Limb (tissue), 2 donors: Measurements from ENCODE around the gene SMARCAD1.
"Not testable (repeated sequence)": the region's sequence is repeated elsewhere in the genome, so short reads cannot be mapped to it uniquely, and the experiment has no call there.

ENCODE experiments used
- DNase-seq, 2 donors: peaks; one replicate each; pipeline ENCODE4 v3.0.0-alpha.2; 2016; ENCODE audit errors: extremely low spot score in 2 of 2

The SMARCAD1 gene

DNA sequence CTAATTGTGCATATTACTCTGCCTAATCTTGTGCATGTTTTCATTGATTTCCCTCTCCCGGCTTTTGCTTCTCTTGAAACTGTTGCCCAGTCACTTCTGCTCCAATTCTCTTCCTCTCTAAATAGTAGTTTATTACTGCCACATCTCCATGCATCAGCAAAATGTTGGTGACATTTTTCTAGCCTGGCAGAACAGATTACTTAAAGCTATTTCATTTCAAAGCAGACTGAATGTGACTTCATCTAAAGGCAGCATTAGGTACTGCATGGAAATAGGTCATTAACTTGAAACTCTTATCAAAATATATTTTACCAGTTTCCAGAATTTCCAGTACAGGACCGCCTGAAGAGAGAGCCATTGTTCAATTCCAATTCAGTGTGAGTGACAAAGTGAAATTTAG, 82.6 kb downstream of the SMARCAD1 start:
- DNase-seq, result no peak

DNA sequence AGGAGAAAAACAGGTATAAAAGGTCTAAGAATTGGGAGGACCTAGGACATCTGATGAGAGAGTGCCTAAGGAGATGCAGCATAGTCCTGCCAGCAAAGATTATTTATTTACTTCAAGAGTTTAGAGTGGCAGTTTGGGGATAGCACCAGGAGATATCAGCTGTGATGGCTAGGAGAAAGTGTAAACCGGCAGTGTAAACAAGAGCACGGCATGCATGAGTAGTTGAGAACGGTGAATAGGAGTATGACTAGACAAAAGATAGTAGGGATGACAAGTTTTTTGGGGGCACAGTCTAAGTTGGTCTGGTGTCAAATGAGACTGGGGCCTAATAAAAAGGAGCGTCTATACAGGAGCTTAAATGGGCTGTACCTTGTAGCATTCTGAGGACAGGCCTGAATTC, 86.3 kb downstream of the SMARCAD1 start:
- not testable (repeated sequence) for DNase-seq

DNA sequence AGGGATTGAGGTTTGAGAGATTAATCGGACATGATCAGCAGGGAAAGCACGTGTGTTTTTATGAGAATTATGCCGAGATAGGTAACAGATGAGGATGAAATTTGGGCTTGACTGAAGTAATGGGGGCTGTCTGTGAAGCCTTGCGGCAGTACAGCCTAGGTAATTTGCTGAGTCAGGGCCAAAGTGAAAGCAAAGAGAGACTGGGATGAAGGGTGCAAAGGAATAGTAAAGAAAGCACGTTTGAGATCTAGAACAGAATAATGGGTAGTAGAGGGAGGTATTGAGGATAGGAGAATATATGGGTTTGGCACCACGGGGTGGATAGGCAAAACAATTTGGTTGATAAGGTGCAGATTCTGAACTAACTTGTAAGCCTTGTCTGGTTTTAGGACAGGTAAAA, 87.8 kb downstream of the SMARCAD1 start:
- not testable (repeated sequence) for DNase-seq

DNA sequence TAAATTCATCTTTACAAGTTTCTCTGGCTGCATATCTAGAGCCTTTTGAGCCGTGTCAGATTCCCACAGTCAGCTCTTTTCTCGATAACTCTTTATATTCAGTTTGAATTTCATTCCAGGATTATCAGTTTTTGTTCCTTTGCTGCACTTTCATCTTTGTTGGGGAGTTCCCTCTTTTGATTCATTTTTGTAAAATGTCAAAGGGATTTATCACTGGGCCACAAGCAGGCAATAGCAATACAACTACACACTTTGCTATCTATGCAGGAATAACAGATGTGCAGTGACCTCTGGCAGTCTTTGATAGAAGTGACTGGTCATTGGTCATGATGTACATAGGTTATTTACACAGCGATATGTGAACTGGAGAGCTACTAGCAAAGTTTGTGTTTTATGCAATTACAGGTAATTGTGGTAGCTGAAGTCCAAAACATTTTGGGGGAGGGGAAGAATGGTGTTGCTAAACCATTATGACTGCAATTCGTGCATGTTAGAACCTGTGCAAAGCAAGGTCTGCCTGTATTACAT, 91.1 kb downstream of the SMARCAD1 start:
- no peak for DNase-seq

DNA sequence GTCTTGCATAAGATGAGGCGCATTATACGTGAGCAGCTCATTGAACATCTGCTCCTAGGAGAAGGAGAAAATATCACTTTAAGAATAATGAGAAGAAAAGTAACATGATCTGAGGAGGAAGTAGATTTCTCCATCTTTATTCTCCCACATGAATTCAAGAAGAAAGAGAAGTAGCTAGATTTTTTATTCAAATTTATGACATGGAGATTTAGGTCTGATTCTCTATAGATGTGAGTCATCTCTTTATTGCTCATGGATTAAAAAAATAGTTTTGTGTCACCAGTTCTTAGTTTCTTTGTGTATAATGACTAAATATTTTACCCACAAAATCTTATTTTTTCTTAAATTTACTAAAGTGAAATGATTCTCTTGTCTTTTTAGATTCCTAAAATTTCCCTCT, 94.5 kb downstream of the SMARCAD1 start:
- DNase-seq, result no peak

DNA sequence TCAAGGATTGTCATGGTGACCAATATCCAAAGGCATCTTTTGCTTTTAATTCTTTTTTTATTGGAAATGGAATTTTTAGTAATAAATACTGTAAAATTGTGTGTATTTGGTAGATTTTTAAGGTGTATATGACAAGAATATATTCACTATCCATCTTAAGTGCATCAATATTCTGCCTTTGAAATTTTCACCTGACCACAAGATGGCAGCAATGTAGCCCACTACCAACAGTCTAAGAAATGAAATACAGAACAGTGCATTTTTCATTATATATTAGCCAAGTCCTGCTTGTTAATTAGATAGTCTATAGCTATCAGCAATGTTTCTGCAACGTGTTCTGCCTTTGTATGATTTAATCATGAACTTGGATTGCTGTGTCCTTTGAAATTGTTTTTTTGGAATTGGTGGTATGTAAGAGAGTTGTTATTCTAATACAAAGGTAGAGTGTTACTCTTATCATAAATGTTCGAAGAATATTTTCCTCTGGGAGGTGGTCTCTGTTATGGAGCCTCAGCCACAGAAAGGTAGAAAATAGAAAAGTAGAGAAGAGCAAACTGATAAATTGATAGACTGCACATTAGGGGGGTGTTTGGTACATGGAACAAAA, 96.8 kb downstream of the SMARCAD1 start:
- DNase-seq, result peak in 1 of 2 donors; percentile 43

DNA sequence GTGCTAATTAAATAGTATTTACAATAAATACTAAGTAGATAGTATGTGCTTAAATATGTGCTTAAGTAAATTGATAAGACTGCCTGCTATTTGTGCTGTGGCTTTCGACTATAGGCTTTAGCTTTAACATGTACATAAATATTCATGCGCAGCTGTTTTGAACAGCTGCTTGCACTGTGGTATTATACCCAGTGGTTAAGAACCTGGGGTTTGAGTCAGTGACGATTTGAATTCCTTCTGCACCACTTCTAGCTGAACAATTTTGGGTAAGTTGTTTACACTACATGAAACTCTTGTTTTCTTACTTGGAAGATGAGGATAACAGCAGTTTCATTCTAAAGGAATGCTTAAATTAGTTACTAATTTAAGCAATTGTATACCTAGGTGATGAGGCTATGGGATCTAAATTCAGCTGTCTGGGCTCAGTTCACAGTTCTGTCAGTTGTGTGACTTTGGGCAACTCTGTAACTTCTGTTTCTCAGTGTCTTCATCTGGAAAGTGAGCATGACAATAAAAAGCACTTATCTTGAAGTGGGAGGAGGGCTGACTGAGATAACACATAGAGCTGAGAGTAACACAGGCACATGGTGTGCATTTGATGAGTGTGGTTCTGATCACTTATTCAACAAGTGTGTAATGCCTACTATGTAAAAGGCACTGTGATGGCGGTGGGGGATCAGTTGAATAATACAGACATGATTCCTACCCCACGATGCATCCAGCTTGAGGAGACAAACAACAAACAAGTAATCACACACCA, 98.0 kb downstream of the SMARCAD1 start:
- peak in 1 of 2 donors; percentile 18 for DNase-seq

DNA sequence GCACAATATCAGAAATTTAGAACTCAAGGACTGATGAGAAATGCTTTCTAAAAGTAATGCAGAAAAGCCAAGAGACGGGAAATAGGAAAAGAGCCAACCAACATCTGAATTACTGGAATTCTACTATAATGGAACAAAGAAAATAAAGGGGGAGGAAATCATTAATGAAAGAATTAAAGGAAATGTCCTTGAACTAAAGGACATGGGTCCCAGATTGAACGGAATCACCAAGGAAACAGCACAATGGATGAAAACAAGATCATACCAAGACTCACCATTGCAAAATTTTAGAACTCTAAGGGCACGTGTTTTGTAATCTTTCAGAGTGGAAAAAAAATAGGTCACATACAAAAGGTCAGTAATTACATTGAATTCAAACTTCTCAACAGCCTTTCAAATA, 99.0 kb downstream of the SMARCAD1 start:
- no peak for DNase-seq

DNA sequence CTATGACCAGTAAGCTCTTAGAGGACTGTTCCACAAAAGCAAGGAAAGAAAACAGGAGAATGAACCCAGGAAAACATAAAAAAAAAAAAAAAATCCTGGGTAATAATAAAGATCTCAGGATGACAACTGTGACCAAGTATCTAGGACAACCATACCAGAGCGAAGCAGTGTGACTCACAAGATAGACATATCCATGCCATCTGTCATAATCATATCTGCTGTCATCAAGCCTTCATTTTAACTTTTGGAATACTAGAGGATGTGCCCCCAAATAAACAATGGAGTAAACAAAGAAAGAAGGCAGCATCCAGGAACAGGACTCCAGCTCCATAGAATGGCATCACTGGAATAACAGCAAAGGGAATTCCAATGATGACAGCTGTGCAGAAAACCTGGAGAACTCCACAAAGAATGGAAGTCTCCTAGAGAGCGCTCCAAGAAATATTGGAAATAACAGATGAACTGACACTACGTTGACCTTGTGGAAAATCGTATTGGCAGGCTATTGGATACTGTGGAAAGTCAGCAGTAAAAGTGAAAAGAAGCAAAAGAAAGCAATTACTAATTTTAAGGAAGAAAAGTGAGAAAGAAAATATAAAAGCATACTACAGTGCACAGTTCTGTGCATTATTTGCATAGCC, 99.7 kb downstream of the SMARCAD1 start:
- DNase-seq, result no peak

DNA sequence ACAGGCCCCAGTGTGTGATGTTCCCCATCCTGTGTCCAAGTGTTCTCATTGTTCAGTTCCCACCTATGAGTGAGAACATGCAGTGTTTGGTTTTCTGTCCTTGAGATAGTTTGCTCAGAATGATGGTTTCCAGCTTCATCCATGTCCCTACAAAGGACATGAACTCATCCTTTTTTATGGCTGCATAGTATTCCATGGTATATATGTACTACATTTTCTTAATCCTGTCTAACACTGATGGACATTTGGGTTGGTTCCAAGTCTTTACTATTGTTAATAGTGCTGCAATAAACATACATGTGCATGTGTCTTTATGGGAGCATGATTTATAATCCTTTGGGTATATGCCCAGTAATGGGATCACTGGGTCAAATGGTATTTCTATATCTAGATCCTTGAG, 112.3 kb downstream of the SMARCAD1 start:
- not testable (repeated sequence) for DNase-seq

DNA sequence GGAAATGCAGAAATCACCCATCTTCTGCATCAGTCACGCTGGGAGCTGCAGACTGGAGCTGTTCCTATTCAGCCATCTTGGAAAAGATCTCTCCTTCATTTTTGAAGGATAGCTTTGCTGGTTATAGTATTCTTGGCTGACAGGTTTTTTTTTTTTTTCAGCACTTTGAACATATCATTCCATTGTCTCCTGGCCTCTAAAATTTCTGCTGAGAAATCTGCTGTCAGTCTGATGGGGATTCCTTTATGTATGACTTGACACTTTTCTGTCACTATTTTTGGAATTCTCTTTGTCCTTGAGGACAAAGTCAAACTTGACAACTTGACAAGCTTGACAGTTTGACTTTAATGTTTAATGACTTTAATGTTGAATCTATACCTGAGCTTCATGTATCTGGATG, 118.2 kb downstream of the SMARCAD1 start:
- DNase-seq, result no peak

DNA sequence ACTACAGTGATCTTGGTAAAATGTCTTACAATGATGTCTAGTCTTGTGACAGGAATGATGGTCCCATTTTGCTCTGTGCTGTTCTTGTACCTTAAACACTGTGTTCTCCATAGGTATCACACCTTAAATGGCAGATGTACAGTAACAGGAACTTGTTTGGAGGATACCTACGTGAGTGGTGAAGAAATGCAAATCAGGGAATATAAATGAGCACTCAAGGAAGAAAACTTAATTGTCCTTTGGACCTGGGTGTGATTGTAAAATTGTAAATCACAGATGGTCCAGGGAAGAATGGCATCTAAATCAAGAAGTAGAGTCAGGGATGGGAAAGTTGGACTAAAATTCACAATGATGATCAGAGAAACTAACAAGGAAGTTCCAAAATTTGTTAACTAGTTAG, 122.3 kb downstream of the SMARCAD1 start:
- DNase-seq, result no peak

DNA sequence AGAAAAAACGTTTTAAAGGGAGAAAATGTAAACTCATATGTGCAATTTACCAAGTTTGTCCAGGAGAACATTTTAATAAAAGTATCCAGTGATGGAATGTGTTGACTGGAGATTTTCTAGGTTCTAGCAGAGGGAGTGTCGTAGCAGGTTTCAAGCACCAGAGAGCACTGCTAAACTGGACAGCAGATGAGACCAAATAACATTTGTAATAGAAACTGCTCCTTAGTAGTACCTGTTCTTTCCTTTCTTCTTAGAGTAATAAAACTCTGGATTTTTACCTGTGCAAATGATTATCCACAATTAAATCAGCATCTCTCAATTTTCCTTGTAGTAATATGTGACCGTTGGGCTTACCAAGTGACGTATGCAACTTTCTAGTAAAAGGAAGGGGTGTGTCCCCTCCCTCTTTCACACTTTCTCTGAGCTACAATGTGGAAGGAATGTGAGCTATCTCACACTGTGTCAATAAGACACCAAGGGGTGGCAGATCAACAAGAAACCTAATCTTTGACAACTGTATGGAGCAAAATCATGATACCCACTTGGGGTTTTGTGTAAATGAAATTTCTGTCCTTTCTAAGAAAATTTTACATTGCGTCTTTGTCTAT, 125.4 kb downstream of the SMARCAD1 start:
- no peak for DNase-seq

DNA sequence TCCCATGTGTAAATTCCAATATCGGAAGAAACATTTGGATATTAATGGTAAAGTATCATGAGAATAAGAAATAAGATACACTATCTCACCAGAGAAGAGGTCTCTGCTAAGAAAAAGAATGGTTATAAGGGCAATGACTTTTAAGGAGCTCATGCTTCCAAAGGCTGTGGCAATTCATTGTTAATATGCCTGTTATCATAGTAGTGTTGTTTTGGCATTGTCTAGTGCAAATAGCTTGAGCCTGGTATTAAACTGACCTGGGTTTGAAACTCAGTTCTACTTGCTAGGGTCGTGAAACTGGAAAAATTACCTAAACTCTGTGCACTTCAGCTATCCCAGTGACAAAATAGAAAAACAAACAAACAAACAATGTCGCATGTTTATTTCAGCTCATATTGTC, 126.2 kb downstream of the SMARCAD1 start:
- DNase-seq, result no peak

DNA sequence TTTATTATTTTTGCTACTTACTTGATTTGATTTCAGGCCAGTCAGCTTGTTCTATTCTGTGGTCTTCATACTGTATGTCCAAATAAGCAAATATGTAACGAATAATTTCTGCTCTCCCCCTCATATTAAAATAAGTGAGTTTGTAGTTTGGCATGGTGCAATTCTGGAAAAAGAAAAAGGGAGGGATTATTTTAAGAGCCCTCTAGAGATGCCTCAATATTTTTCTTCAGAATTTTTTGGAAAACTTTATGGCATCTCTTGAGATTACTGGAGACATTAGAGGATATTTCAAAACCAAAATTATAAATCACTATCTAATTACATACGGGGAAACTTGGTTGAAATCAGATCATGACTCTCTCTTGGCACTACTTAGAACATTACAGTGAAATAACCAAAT, 126.8 kb downstream of the SMARCAD1 start:
- DNase-seq, result peak in 1 of 2 donors; percentile 50

DNA sequence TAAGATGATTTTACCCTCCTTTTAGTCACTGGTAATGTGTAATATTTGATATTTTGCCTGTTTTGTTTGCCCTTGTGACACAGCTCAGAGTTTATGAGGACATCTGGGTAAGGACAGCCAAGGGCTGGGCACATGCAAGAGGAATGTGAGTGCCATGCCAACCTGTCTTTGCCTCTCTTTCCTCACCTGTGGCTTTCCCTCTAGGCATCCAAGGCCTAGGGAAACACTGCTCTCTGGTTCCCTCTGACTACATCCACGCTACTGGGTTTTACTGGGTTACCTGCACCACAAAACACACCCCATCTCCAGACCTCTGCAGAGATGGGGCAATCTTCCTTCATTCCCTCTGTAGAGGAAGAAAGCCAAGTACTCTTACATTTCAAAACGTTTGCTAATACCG, 127.3 kb downstream of the SMARCAD1 start:
- DNase-seq, result no peak

DNA sequence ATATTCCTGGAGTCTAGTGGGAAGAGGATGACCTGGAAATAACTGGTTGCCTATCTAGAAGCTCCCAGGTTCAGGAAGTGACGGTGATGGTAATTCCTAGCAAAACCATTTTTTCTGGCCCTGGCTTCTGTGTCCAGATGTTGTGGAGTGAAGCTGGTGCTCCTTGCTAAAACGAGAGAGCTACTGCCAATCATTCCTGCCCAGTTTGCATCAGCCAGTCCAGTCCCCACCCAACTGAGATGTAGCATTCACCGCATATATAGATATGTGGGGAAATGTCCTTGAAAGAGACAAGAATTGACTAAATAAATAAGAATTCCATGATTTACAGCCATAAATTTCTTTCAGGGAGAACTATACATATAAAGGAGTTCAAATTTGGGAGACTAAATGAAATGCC, 128.6 kb downstream of the SMARCAD1 start:
- DNase-seq, result no peak

DNA sequence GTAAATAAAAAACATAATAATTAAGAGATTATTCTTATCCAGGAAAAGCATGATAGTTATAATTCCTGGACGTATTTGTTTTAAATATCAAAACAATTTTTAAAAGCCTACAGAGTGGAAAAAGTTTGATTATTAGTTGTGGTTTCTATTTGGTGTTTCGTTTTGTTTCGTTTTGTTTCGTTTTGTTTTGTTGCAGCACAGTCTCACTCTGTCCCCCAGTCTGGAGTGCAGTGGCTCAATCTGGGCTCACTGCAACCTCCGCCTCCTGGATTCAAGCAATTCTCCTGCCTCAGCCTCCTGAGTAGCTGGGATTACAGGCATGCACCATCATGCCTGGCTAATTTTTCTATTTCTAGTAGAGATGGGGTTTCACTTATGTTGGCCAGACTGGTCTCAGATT, 129.1 kb downstream of the SMARCAD1 start:
- not testable (repeated sequence) for DNase-seq

DNA sequence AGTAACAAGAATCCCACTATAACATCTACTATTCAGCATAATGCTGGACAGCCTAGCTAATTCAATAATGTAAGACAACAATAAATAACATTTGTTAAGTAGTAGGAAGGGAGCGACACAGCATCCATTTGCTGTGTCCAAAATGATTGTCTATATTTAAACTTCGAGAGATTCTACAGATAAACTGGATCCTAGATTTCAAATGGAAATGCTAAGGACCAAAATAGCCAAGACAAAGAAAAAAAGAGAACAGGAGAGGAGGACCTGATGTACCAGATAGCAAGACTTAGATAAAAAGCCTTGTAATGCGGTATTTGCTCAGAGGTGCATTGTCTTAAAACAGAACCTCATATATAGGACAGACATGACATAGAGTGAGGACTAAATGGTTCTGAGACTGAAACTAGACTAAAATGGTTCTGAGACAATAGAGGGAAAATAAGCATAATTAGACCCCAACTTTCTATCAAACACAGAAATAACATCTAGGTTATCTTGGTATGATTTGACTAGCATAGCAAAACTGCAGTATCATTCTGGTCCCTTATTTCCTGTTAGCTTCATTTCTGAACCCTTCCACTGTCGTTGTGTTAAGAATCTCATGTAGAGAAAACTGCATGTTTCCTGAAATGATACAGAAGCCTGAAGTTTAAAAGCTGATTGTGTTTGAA, 131.2 kb downstream of the SMARCAD1 start:
- no peak for DNase-seq

DNA sequence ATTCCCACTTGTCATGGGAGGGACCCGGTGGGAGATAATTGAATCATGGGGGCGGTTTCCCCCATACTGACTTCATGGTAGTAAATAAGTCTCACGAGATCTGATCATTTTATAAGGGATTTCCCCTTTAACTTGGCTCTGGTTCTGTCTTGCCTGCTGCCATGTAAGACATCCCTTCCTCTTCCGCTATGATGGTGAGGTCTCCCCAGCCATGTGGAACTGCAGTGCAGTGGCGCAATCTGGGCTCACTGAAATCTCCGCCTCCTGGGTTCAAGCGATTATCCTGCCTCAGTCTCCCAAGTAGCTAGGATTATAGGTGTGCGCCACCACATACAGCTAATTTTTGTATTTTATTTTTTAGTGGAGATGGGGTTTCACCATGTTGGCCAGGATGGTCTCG, 132.1 kb downstream of the SMARCAD1 start:
- no peak for DNase-seq
